ENCODE results near the gene MYCBP.

GRCh38 chr1:38826886-38827285 lies 46.3 kb downstream of the MYCBP start:
- no peak for TF ChIP-seq POLR2A (IDR thresholded peaks at IDR 0.05; ENCODE audit: low read depth)
- TF ChIP-seq POLR2AphosphoS5 (IDR thresholded peaks at IDR 0.05): no peak
